GM12878 (cell line): ENCODE results near the gene HUWE1.

Experiments
- BMI1 ChIP-seq: fragments of 450-650 bp; IDR thresholded peaks from 2 replicates; pipeline ENCODE4 v1.6.1; 2016; ENCODE audit warnings: mild to moderate bottlenecking, moderate library complexity, borderline replicate concordance
- DPF2 ChIP-seq: fragments of 450-650 bp; IDR thresholded peaks from 2 replicates; pipeline ENCODE4 v1.6.1; 2017; ENCODE audit warnings: mild to moderate bottlenecking
- EP300 ChIP-seq, 2 experiments: fragments of 150-350 bp in 1 of 2; IDR thresholded peaks; 2 replicates each; pipeline ENCODE4 v1.6.1; 2011 to 2012; ENCODE audit warnings: low read depth in 2 of 2, low read length in 2 of 2, borderline replicate concordance in 1 of 2, improper control_type of control experiment in 1 of 2, inconsistent platforms in 1 of 2; ENCODE audit not compliant: control insufficient read depth in 1 of 2
- EZH2 ChIP-seq: IDR thresholded peaks from 2 replicates; pipeline ENCODE4 v1.6.1; 2012; ENCODE audit warnings: low read depth, mild to moderate bottlenecking, control low read depth, inconsistent platforms, low read length, borderline replicate concordance; ENCODE audit not compliant: control insufficient read depth
- IKZF1 ChIP-seq: fragments of 450-650 bp; conservative IDR thresholded peaks from 2 replicates; pipeline ENCODE4 v1.6.1; 2017; ENCODE audit warnings: antibody characterized with exemption, mild to moderate bottlenecking
- NR2C2 ChIP-seq: IDR thresholded peaks from 2 replicates; pipeline ENCODE4 v1.6.1; 2011; ENCODE audit warnings: borderline replicate concordance, low read depth; ENCODE audit not compliant: control insufficient read depth, insufficient read length
- POU2F2 ChIP-seq: IDR thresholded peaks from 3 replicates; pipeline ENCODE4 v1.6.1; 2011; ENCODE audit warnings: low read depth, mild to moderate bottlenecking, low read length, borderline replicate concordance
- SP1 ChIP-seq: IDR thresholded peaks from one replicate; pipeline ENCODE4 v1.6.1; 2011; ENCODE audit warnings: low read depth, low read length
- SUZ12 ChIP-seq: fragments of 200-600 bp; sonication (generic); IDR thresholded peaks from one replicate; pipeline ENCODE4 v1.6.1; 2018; ENCODE audit warnings: antibody characterized with exemption, mild to moderate bottlenecking; ENCODE audit not compliant: unreplicated experiment
- TF ChIP-seq, protein P1 (sequence below), 3 experiments: IDR thresholded peaks in 2 of 3; conservative IDR thresholded peaks in 1 of 3; 2 replicates each; pipeline ENCODE4 v1.5.1; 2011; ENCODE audit warnings: low read depth in 3 of 3, low read length in 3 of 3, mild to moderate bottlenecking in 3 of 3, control low read depth in 2 of 3, moderate library complexity in 2 of 3, inconsistent platforms in 1 of 3, mixed read lengths in 1 of 3; ENCODE audit not compliant: control insufficient read depth in 2 of 3, insufficient read depth in 1 of 3; ENCODE audit errors: extremely low read depth in 1 of 3
- TF ChIP-seq, protein P2 (sequence below): IDR thresholded peaks from 2 replicates; pipeline ENCODE4 v1.6.1; 2011; ENCODE audit warnings: low read depth, low read length, improper control_type of control experiment, borderline replicate concordance

DNA sequence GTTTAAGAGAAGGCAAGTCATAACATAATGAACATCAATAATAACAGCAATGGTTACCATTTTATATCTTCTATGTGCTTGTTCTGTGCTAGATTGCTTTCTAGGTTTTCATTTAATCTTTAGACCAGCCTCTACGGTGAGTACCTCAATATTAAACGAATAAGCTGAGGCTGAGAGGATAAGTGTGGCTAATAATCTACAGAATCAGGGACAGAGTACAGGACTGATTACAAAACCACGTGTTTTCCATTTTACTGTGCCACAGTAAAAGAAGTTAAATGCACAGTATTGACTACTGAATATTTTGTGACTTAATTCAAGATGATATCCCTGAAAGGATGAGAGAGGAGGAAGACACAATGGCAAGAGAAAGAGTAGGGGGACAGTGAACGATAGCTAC lies 56.3 kb downstream of the HUWE1 start:
- TF ChIP-seq, protein P1, sequence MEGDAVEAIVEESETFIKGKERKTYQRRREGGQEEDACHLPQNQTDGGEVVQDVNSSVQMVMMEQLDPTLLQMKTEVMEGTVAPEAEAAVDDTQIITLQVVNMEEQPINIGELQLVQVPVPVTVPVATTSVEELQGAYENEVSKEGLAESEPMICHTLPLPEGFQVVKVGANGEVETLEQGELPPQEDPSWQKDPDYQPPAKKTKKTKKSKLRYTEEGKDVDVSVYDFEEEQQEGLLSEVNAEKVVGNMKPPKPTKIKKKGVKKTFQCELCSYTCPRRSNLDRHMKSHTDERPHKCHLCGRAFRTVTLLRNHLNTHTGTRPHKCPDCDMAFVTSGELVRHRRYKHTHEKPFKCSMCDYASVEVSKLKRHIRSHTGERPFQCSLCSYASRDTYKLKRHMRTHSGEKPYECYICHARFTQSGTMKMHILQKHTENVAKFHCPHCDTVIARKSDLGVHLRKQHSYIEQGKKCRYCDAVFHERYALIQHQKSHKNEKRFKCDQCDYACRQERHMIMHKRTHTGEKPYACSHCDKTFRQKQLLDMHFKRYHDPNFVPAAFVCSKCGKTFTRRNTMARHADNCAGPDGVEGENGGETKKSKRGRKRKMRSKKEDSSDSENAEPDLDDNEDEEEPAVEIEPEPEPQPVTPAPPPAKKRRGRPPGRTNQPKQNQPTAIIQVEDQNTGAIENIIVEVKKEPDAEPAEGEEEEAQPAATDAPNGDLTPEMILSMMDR (IDR thresholded peaks at IDR 0.05 in 2 of 3, conservative IDR thresholded peaks at IDR 0.05 in 1 of 3; ENCODE audit: control insufficient read depth in 2 of 3, extremely low read depth in 1 of 3, insufficient read depth in 1 of 3, low read depth in 3 of 3, low read length in 3 of 3), result no peak
- no peak for TF ChIP-seq BMI1
- no peak for TF ChIP-seq EP300 (IDR thresholded peaks at IDR 0.05; ENCODE audit: borderline replicate concordance in 1 of 2, control insufficient read depth in 1 of 2, low read depth in 2 of 2, low read length in 2 of 2)
- no peak for TF ChIP-seq SP1
- TF ChIP-seq SUZ12, result no peak
- no peak for TF ChIP-seq IKZF1
- no peak for TF ChIP-seq NR2C2
- TF ChIP-seq EZH2, result no peak
- TF ChIP-seq, protein P2, sequence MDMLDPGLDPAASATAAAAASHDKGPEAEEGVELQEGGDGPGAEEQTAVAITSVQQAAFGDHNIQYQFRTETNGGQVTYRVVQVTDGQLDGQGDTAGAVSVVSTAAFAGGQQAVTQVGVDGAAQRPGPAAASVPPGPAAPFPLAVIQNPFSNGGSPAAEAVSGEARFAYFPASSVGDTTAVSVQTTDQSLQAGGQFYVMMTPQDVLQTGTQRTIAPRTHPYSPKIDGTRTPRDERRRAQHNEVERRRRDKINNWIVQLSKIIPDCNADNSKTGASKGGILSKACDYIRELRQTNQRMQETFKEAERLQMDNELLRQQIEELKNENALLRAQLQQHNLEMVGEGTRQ, result no peak
- TF ChIP-seq POU2F2, result no peak
- no peak for TF ChIP-seq DPF2
